MG63 (cell line): ENCODE results near the gene LCA5. TPM values are rescaled to one million over a fixed set of nuclear protein-coding genes. Genes with fewer than 3 reads are reported as not detected.
"Not testable (repeated sequence)": the region's sequence is repeated elsewhere in the genome, so short reads cannot be mapped to it uniquely, and the experiment has no call there.

Experiments used
- DNase-seq: peaks from one replicate; pipeline ENCODE4 v3.0.0-alpha.2; 2020
- H3K27me3 ChIP-seq: fragments of 250-450 bp; sonication (Bioruptor Pico); 2 replicates; pipeline ENCODE4 v1.5.1; 2020; ENCODE audit warnings: mild to moderate bottlenecking, moderate library complexity
- H3K36me3 ChIP-seq: fragments of 250-450 bp; sonication (Bioruptor Pico); 2 replicates; pipeline ENCODE4 v1.5.1; 2020; ENCODE audit warnings: mild to moderate bottlenecking, moderate library complexity
- H3K4me3 ChIP-seq: fragments of 250-450 bp; sonication (Bioruptor Pico); 2 replicates; pipeline ENCODE4 v1.5.1; 2020; ENCODE audit warnings: mild to moderate bottlenecking, moderate library complexity
- H3K9me3 ChIP-seq: fragments of 250-450 bp; sonication (Bioruptor Pico); 2 replicates; pipeline ENCODE4 v1.5.1; 2020; ENCODE audit warnings: mild to moderate bottlenecking, moderate library complexity
- total RNA-seq: library from RNA; depleted of rRNA; stranded (reverse); fragments of >200 nt; shearing (Covaris generic); gene quantifications from 2 replicates; pipeline ENCODE4 v1.2.3, GENCODE V29; 2014; ENCODE audit warnings: low replicate concordance; rRNA removed

The LCA5 gene
- total RNA-seq, 1 experiment from 2014 or later, result 3.2 TPM

- peak; percentile 33 for DNase-seq
- H3K9me3 ChIP-seq, result no peaks in the 10 kb centered on the region; the same call in none of the 2 replicates
- no peaks in the 10 kb centered on the region for H3K36me3 ChIP-seq
- no peaks in the 10 kb centered on the region for H3K27me3 ChIP-seq
- no peak overlapping the region for H3K4me3 ChIP-seq
Measured at GRCh38 chr6:79446006-79446405, 91.2 kb downstream of the LCA5 start.

- not testable (repeated sequence) for H3K36me3 ChIP-seq, DNase-seq, H3K4me3 ChIP-seq, H3K27me3 ChIP-seq, H3K9me3 ChIP-seq
Measured at GRCh38 chr6:79443876-79444275, 93.4 kb downstream of the LCA5 start.

- Histone ChIP-seq H3K36me3 (no peaks in the 10 kb centered on the region), H3K27me3 (no peaks in the 10 kb centered on the region), H3K9me3 (no peaks in the 10 kb centered on the region; the same call in none of the 2 replicates), H3K4me3 (no peak overlapping the region)
- DNase-seq, result no peak
Measured at GRCh38 chr6:79441192-79441591, 96.0 kb downstream of the LCA5 start.

- Histone ChIP-seq H3K9me3 (no peaks in the 10 kb centered on the region; the same call in none of the 2 replicates), H3K4me3 (no peak overlapping the region), H3K36me3 (no peaks in the 10 kb centered on the region), H3K27me3 (no peaks in the 10 kb centered on the region)
- DNase-seq, result no peak
Measured at GRCh38 chr6:79440598-79440997, 96.6 kb downstream of the LCA5 start.

- no peaks in the 10 kb centered on the region; the same call in 1 of the 2 replicates for H3K9me3 ChIP-seq
- H3K4me3 ChIP-seq, result no peak overlapping the region
- no peaks in the 10 kb centered on the region for H3K36me3 ChIP-seq
- peak; percentile 62 for DNase-seq
- no peaks in the 10 kb centered on the region for H3K27me3 ChIP-seq
Measured at GRCh38 chr6:79438030-79438429, 99.2 kb downstream of the LCA5 start.

GRCh38 chr6:79436241-79436640 lies 101.0 kb downstream of the LCA5 start:
- no peaks in the 10 kb centered on the region for H3K9me3 ChIP-seq
- H3K36me3 ChIP-seq, result no peaks in the 10 kb centered on the region
- no peak for DNase-seq
- no peaks in the 10 kb centered on the region for H3K27me3 ChIP-seq
- no peak overlapping the region for H3K4me3 ChIP-seq

- no peak for DNase-seq
- Histone ChIP-seq H3K9me3 (no peaks in the 10 kb centered on the region), H3K4me3 (no peak overlapping the region), H3K27me3 (no peaks in the 10 kb centered on the region), H3K36me3 (no peaks in the 10 kb centered on the region)
Measured at GRCh38 chr6:79435746-79436145, 101.5 kb downstream of the LCA5 start.

Other genes starting within 250 kb of the LCA5 start
- 0.16 and 1.2 TPM in 2 replicates for gene SH3BGRL2, start 93.9 kb upstream of the LCA5 start, total RNA-seq